ENCODE results near the gene TMEM11. TPM values are rescaled to one million over a fixed set of nuclear protein-coding genes. Genes with fewer than 3 reads are reported as not detected.
A peak's percentile ranks its signal among the peaks of the same experiment; 100 is the strongest.

TMEM11 gene
- total and polyA plus RNA-seq, 2 of the 4 experiments (the other 2 are of a cell fraction) = 19.9 to 44.7 TPM

DNA sequence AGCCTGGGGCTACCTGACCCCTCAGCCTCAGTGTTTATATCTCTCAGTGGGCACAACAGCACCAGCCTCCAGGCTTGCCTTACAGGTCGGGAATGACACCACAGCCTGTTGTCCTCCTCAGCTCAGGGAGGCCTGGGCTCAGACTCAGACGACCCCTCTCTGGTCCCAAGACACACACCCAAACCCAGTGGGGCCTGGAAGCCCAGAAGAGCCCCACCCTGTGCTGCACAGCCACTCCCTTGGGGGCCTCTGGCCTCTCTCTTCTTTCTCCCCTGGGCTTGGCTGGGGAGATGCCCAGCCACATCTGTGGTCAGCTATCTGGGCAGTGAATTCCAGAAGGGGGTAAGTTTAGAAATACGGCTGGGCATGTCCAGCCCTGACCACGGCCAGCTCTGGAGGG is 36.9 kb upstream of the TMEM11 start:
- no peak for ATAC-seq (ENCODE audit: low read depth)
- Histone ChIP-seq H2BK5ac (ENCODE audit: low read depth, low read length, poor library complexity, severe bottlenecking) (no peak overlapping the region), H2BK15ac (ENCODE audit: low read depth, low read length) (no peak overlapping the region), H3K14ac (replicated peaks; ENCODE audit: low read depth, low read length) (no peak overlapping the region), H4K5ac (ENCODE audit: low read depth, low read length) (no peak overlapping the region), H3K36me3 (ENCODE audit: control insufficient read depth, insufficient read depth, low read length) (no peaks in the 10 kb centered on the region), H3K4me1 (ENCODE audit: control insufficient read depth, insufficient read depth, low read length) (peaks cover 6% of the 10 kb centered on the region), H4K20me1 (ENCODE audit: insufficient read depth, low read length) (peaks cover 11% of the 10 kb centered on the region; the same call in 1 of the 2 replicates), H3K4me3 (ENCODE audit: insufficient read depth, low read depth, low read length) (no peak overlapping the region), H4K8ac (ENCODE audit: low read depth in 2 of 2, low read length in 2 of 2) (no peak overlapping the region), H3K4ac (ENCODE audit: low read depth, low read length) (no peak overlapping the region), H2AFZ (replicated peaks; ENCODE audit: low read length, poor library complexity) (no peak overlapping the region), H3K9me3 (ENCODE audit: control insufficient read depth, insufficient read depth, low read length) (no peaks in the 10 kb centered on the region), H3K18ac (ENCODE audit: low read depth, low read length) (no peak overlapping the region), H2BK120ac (ENCODE audit: low read depth, low read length) (no peak overlapping the region), H3K56ac (ENCODE audit: extremely low read depth, insufficient read depth, low read length) (no peak overlapping the region), H3K23ac (ENCODE audit: low read depth, low read length) (0 out of 2 replicates have a peak overlapping the region, but pooled peaks have one; percentile 47), H3K27ac (ENCODE audit: insufficient read depth, low read length) (no peak overlapping the region), H3K4me2 (ENCODE audit: low read depth, low read length) (no peak overlapping the region), H2AK5ac (ENCODE audit: low read depth, low read length) (no peak overlapping the region), H3K27me3 (ENCODE audit: control insufficient read depth, insufficient read depth, low read length) (no peaks in the 10 kb centered on the region), H2AK9ac (replicated peaks; ENCODE audit: low read depth, low read length, poor library complexity) (peak overlapping the region; percentile 80), H4K91ac (ENCODE audit: insufficient read depth, low read depth, low read length) (no peak overlapping the region), H3K79me1 (ENCODE audit: low read depth in 1 of 2, low read length in 2 of 2) (peaks cover 4 to 17% of the 10 kb centered on the region in 2 experiments), H3K9ac (ENCODE audit: low read depth, low read length) (no peak overlapping the region), H3K9me1 (ENCODE audit: insufficient read depth, low read length) (no peaks in the 10 kb centered on the region; the same call in 1 of the 2 replicates), H2BK20ac (ENCODE audit: low read depth, low read length) (no peak overlapping the region)
- ChIA-PET CTCF (no interaction called here), POLR2A (ENCODE audit: unreplicated experiment) (interaction anchor here (0.7 kb wide), 1 partner anchor 9 kb away, joined by 7 read pairs; no protein-coding TSS in a partner anchor)
- intact Hi-C loops (cut with micrococcal nuclease) (loop anchor here (5.0 kb wide), 1 partner anchor 124 kb away; the partner anchor contains the start of gene DHRS7B), dilution Hi-C loops (cut with HindIII; ENCODE audit: low sequenced_read_pairs, unreplicated experiment) (no loop called here), in situ Hi-C loops (cut with MboI; ENCODE audit: low sequenced_read_pairs) (no loop called here)
- no TSS peak for BruUV-seq (replicated peaks)
- TF ChIP-seq CHD1 (IDR thresholded peaks at IDR 0.05; ENCODE audit: low read depth, low read length) = no peak
- DNase-seq = no peak
- no CpG with 5 or more reads among the region's 4 CpGs for WGBS, 2 experiments (ENCODE audit: extremely low coverage in 2 of 2, insufficient read length in 1 of 2)

Measured in IMR-90 (cell line).